Spleen (tissue), 11 donors: ENCODE measurements around the gene ALDOA. TPM values are rescaled to one million over a fixed set of nuclear protein-coding genes. Genes with fewer than 3 reads are reported as not detected.
"Not testable (repeated sequence)": the region's sequence is repeated elsewhere in the genome, so short reads cannot be mapped to it uniquely, and the experiment has no call there.

ENCODE experiments used
- DNase-seq: peaks from one replicate; pipeline ENCODE4 v3.0.0-alpha.2; 2020
- H3K27ac ChIP-seq, 8 donors: fragments of 200-600 bp; sonication (generic) in 7 of 8; 1 replicate in 4 of 8; 2 replicates in 4 of 8; pipeline versions ENCODE4 v1.5.0 to v1.8.0; 2016 to 2021; ENCODE audit warnings: inconsistent platforms in 4 of 8, mild to moderate bottlenecking in 4 of 8, moderate library complexity in 1 of 8
- H3K27me3 ChIP-seq, 7 donors: fragments of 200-600 bp; sonication (generic) in 6 of 7; replicated peaks in 1 of 7; 1 replicate in 4 of 7; 2 replicates in 3 of 7; pipeline versions ENCODE4 v1.5.0 to v1.8.0; 2016 to 2021; ENCODE audit warnings: inconsistent platforms in 3 of 7, mild to moderate bottlenecking in 1 of 7
- H3K36me3 ChIP-seq, 6 donors: fragments of 200-600 bp; sonication (generic) in 5 of 6; 1 replicate in 4 of 6; 2 replicates in 2 of 6; pipeline versions ENCODE4 v1.5.0 to v1.8.0; 2016 to 2021; ENCODE audit warnings: inconsistent platforms in 2 of 6
- H3K4me1 ChIP-seq, 6 donors: fragments of 200-600 bp; sonication (generic) in 5 of 6; 1 replicate in 3 of 6; 2 replicates in 3 of 6; pipeline versions ENCODE4 v1.5.0 to v1.8.0; 2016 to 2021; ENCODE audit warnings: inconsistent platforms in 3 of 6
- H3K4me3 ChIP-seq, 8 donors: fragments of 200-600 bp; sonication (generic) in 7 of 8; 1 replicate in 4 of 8; 2 replicates in 4 of 8; pipeline versions ENCODE4 v1.5.0 to v1.8.0; 2016 to 2021; ENCODE audit warnings: inconsistent platforms in 4 of 8, mild to moderate bottlenecking in 4 of 8, moderate library complexity in 2 of 8
- H3K9me3 ChIP-seq, 8 donors: fragments of 200-600 bp; sonication (generic) in 7 of 8; 1 replicate in 4 of 8; 2 replicates in 4 of 8; pipeline versions ENCODE4 v1.5.0 to v1.8.0; 2016 to 2021; ENCODE audit warnings: inconsistent platforms in 4 of 8
- CTCF ChIP-seq, 11 experiments: fragments of 200-600 bp in 7 of 11; fragments of 450-650 bp in 4 of 11; sonication (generic) in 4 of 11; IDR thresholded peaks in 8 of 11; conservative IDR thresholded peaks in 3 of 11; 1 replicate in 7 of 11; 2 replicates in 4 of 11; pipeline versions ENCODE4 v1.4.0 to v1.8.0; 2016 to 2021; ENCODE audit warnings: antibody characterized with exemption in 11 of 11, inconsistent platforms in 4 of 11, mild to moderate bottlenecking in 1 of 11
- POLR2A ChIP-seq, 3 donors: fragments of 450-650 bp; IDR thresholded peaks; one replicate each; pipeline ENCODE4 v1.5.1; 2017; ENCODE audit warnings: antibody characterized with exemption in 3 of 3, mild to moderate bottlenecking in 1 of 3
- POLR2AphosphoS5 ChIP-seq, 3 donors: sonication (generic); formaldehyde crosslinking; IDR thresholded peaks; one replicate each; pipeline ENCODE4 v1.5.1; 2017; ENCODE audit warnings: antibody characterized with exemption in 3 of 3
- WGBS, 5 donors: extraction: QIAGEN DNeasy Blood & Tissue Kit in 3 of 5; methylation state at CpG; one replicate each; pipeline versions ENCODE4 v1.1.5 to v1.1.7; 2013 to 2018; 5-methylcytosine and 5-hydroxymethylcytosine counted together
- intact Hi-C: fragments of 100-400 bp; cut with DNase I; formaldehyde crosslinking; loops from one replicate; pipeline ENCODE4 v1.15.0; 2023; ENCODE audit warnings: low total_unique reads
- polyA plus RNA-seq, 3 donors: library from polyadenylated mRNA; stranded (reverse); fragments of 200-250 nt; gene quantifications; one replicate each; pipeline ENCODE4 v1.2.1, GENCODE V29; 2013
- total RNA-seq, 7 donors: library from RNA; depleted of rRNA in 3 of 7; stranded (reverse); fragments of >200 nt in 3 of 7; fragmentation: NEBNext Ultra II Directional in 4 of 7; extraction: Animal tissue kit (Norgen Biotek cat#: 25700) in 4 of 7; gene quantifications; one replicate each; pipeline versions ENCODE4 v1.1.0 to v1.2.1, GENCODE V29; 2016 to 2021
- donor health status: healthy with polysubstance abuse.
- donor health status: DM: no; HTN: no; CAD: no; lungs with moderate emphysema.
- donor health status: DM: no; HTN: no; CAD: no.
- donor health status: Bipolar disorder and iron deficiency.
- donor health status: healthy.
- donor health status: DM: no; HTN: no; CAD: no.
- donor health status: DM: yes; HTN: yes; CAD: no.

Gene ALDOA
- total and polyA plus RNA-seq, 10 donors: 424 to 880 (median 598) TPM

- intact Hi-C loops: no loop called here
Measured at GRCh38 chr16:30032083-30032819, 33.3 kb upstream of the ALDOA start.

GRCh38 chr16:30033270-30033669 is 32.3 kb upstream of the ALDOA start:
- peaks cover 0 to 21% (median 12%) of the 10 kb centered on the region in 6 donors for H3K4me1 ChIP-seq
- TF ChIP-seq CTCF (IDR thresholded peaks at IDR 0.05 in 8 of 11, conservative IDR thresholded peaks at IDR 0.05 in 3 of 11) (no peak), POLR2A (IDR thresholded peaks at IDR 0.05) (no peak), POLR2AphosphoS5 (IDR thresholded peaks at IDR 0.05) (no peak)
- 52 to 70% (median 67%) methylated on average over 7 of the region's 7 CpGs for WGBS, 5 donors
- no peak for DNase-seq
- H3K36me3 ChIP-seq: no peaks in the 10 kb centered on the region
- no peak overlapping the region for H3K27ac ChIP-seq
- intact Hi-C loops: no loop called here
- no peaks in the 10 kb centered on the region for H3K9me3 ChIP-seq
- peaks cover 7 to 84% (median 58%) of the 10 kb centered on the region in 7 donors for H3K27me3 ChIP-seq
- no peak overlapping the region for H3K4me3 ChIP-seq

More at GRCh38 chr16:30032083-30032819, 33.3 kb upstream of the ALDOA start:
- TF ChIP-seq CTCF (IDR thresholded peaks at IDR 0.05 in 8 of 11, conservative IDR thresholded peaks at IDR 0.05 in 3 of 11): peak in 10 of 11 experiments; percentile 33 to 84 (median 70)
- no peak for TF ChIP-seq POLR2AphosphoS5 (IDR thresholded peaks at IDR 0.05)
- Histone ChIP-seq H3K4me3 (no peak overlapping the region), H3K4me1 (peaks cover 0 to 21% (median 12%) of the 10 kb centered on the region in 6 donors), H3K27me3 (peaks cover 7 to 94% (median 58%) of the 10 kb centered on the region in 7 donors), H3K9me3 (no peaks in the 10 kb centered on the region), H3K27ac (no peak overlapping the region), H3K36me3 (no peaks in the 10 kb centered on the region)
- 25 to 30% (median 26%) methylated on average over 12 of the region's 12 CpGs for WGBS, 5 donors
- no peak for DNase-seq

- no peak for DNase-seq
- Histone ChIP-seq H3K27me3 (peaks cover 0 to 24% (median 0%) of the 10 kb centered on the region in 7 donors), H3K36me3 (no peaks in the 10 kb centered on the region), H3K9me3 (no peaks in the 10 kb centered on the region), H3K4me3 (no peak overlapping the region), H3K27ac (no peak overlapping the region), H3K4me1 (peaks cover 0 to 10% (median 0%) of the 10 kb centered on the region in 6 donors)
- intact Hi-C loops: no loop called here
- no peak for TF ChIP-seq POLR2A (IDR thresholded peaks at IDR 0.05)
- TF ChIP-seq POLR2AphosphoS5 (IDR thresholded peaks at IDR 0.05): no peak
- TF ChIP-seq CTCF (IDR thresholded peaks at IDR 0.05 in 8 of 11, conservative IDR thresholded peaks at IDR 0.05 in 3 of 11): no peak
- WGBS, 5 donors: 22 to 39% (median 33%) methylated on average over 5 of the region's 5 CpGs
Measured at GRCh38 chr16:30040221-30040620, 25.3 kb upstream of the ALDOA start.

GRCh38 chr16:30040690-30041089 is 24.9 kb upstream of the ALDOA start:
- intact Hi-C loops, H3K4me3 ChIP-seq, H3K36me3 ChIP-seq, H3K27ac ChIP-seq, DNase-seq, H3K9me3 ChIP-seq: not testable (repeated sequence)
- 83 to 94% (median 87%) methylated on average over 4 to 5 of the region's 5 CpGs for WGBS, 5 donors
- peaks cover 0 to 19% (median 0%) of the 10 kb centered on the region in 7 donors for H3K27me3 ChIP-seq
- peaks cover 0 to 10% (median 0%) of the 10 kb centered on the region in 6 donors for H3K4me1 ChIP-seq
